Endometrial microvascular endothelial cells (primary cell): ENCODE data around the gene CASZ1. TPM values are rescaled to one million over a fixed set of nuclear protein-coding genes. Genes with fewer than 3 reads are reported as not detected.

ENCODE experiments used
- in situ Hi-C: cut with HindIII; loops from 2 replicates; pipeline ENCODE4 v1.10.0; 2017; ENCODE audit warnings: low sequenced_read_pairs, low pct_unique_long_range_greater_than_20kb; ENCODE audit errors: inconsistent ontology term
- total RNA-seq: library from RNA; depleted of rRNA; stranded (reverse); fragments of >200 nt; gene quantifications from one replicate; pipeline ENCODE4 v1.2.3, GENCODE V29; 2015; ENCODE audit errors: inconsistent ontology term

CASZ1 gene
- total RNA-seq, 1 donor from 2014 or later: 8.5 TPM

DNA sequence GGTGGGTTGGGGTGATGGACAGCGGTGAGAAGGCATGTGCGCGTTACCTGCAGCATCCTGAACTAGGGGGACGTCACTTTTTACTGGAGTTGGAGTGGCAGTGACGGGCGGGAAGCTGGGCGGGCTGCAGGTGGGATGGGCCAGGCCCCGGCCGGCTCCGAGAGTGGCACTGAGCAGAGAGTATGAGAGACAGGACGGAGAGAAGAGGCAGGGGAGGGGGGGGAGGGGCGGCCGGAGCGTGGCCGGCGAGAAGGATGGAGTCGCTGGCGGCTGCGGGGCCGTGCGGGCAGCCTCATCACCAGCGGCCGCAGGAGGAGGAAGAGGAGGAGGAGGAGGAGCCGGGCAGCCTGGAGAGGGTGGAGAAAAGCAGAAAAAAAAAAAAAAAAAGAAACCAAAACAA is 154.5 kb downstream of the CASZ1 start:
- in situ Hi-C loops: no loop called here

DNA sequence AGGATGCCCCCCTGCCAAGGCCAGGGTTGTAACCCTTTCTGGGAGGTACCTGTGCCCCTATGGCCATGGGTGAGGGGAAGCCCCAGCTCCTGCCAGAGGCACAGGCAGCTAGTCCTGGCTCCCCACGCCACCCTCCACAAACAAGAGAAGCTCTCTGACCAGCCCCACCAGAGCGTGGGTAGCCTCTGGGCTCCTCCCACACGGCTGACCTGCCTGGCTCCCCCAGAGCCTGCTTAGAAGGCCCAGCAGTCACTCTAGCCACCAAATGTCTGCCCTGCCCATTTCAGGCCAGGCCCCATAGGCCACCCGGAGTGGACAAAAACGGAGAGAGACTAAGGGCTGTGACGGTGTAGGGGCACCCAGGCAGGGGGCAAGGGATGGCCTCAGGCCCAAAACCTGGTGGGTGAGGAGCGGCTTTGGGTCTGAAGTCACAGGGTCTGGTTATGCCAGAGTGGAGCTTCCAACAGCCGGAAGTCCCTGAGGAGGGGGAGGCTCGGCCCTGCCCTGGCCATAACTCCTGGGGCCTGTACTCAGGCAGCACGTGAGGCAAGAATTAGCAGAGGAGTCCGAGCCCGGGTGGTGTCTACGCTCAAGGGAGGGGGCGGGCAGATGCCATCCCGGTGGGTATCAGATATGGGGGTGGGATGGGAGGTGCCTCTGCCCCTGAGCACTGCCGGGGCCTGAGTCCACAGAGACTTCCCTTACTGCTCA is 155.4 kb downstream of the CASZ1 start:
- in situ Hi-C loops: no loop called here

DNA sequence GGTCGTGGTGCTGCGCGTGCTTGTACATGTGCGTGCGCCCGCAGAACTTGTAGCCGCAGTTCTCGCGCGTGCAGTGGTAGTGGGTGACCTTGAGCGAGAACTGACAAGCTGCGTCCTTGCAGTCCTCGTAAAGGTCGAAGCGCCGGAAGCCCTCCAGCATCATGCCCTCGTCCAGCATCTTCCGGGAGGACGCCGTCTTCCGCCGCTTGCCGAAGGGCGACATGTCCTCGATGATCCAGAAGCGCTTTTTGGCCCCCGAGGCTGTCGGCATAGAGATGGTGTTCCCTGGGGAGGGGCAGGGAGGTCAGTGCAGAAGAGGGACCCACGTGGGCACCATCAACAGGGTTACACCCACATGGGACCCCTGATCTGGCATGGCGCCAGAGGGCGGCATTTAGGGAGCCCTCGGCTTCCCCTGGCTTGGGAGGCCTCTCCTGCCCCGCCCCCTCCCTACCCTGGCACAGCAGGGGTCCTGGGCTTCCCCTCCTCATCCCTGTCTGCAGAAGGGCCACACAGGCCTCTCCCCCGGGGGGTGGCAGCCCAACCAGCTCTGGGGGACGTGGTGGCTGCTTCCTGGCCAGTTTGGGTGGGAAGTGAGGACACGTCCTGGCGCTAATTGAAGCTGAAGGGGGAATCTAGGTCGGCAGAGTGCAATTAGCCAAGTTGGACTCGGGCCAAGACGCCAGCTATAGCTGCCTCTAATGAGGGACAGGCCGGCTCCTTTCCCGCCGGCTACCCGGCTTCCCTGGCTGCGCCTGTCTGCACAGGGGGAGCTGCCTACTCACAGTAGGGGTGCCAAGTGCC is 156.5 kb downstream of the CASZ1 start:
- in situ Hi-C loops: no loop called here

DNA sequence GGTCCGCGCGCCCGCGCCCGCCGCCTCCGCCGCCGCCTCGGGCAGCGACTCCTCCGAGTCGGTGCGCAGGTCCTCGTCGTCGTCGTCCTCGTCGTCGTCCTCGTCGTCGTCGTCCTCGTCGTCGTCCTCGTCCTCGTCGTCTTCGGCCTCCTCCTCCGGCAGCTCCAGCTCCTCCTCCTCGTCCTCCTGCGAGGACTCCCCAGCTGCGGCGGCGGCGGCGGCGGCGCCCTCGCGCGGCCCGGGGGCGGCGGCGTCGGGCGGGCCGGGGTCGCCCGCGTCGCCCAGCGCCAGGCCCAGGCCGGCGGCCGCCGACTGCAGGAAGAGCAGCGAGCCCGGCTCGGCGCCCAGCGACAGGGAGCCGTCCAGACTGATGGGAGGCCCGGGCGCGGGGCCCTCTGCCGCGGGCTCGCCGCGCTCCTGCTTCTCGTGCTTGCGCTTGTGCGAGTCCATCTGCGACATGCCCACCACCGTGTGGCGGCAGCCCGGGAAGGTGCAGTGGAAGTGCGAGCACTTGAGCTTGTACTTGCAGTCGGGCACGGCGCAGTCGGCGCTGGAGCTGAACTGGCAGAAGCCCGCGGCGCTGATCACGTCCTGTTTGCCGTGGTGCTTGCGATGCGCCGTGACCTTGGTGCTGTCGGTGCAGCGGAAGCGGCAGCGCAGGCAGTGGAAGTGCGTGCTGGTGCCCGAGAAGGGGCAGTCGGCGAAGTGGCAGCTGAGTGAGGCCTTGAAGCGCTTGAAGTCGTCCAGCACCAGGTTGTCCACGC is 157.3 kb downstream of the CASZ1 start:
- in situ Hi-C loops: no loop called here

DNA sequence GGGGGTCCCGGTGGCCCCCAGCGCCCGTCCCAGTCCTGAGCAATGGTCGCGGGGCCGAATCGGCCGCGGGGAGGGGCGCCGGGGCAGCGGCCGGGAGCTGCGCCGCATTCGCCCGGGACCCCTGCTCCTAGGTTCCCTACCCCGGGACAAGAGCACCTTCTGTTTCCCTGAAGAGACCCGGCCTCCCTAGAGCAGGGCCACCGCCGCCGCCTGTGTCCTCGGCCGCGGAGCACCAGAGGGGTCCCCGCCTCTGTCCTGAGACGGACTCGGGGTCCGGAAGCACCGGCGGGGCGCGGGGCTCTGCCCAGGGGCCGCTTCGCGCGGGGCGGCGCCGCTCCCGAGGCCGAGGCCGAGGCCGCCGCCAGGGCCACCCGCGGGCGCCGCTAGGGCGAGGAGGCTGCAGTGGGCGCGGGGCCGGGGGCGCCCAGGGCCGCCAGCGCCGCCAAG is 157.9 kb downstream of the CASZ1 start:
- in situ Hi-C loops: no loop called here

DNA sequence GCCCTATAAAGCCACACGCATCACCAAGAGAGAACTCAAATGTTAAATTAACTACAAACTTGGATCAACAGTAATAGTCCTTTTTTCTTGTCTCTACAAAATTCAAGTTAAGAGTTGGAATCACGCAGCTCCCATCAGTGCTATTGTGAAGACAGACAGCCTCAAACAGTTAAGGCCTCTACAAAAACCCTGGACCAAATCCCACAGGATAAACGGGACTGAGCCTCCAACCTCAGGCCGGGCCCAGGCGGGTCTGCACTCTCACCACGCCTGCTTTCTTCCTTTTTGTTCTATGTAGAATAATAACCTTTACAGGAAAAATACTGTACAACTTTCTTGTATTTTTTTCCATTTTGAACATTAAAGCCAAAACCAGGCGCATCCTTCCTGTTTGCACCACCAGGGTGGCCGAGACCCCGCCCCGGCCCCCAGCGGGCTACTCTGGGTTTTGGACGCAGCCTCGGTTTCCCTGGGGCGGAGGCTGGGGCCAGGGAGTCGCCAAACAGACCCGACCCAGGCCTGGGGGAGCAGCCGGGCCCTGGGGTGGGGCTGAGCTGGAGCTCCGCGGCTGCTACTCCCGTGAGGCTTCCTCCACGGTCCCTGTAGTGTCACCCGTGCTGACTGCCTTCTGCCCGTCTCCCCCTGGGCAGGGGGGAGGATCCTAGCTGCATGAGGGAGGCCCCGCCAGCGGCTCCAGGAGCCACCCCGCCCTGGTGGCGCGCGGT is 158.4 kb downstream of the CASZ1 start:
- in situ Hi-C loops: no loop called here

DNA sequence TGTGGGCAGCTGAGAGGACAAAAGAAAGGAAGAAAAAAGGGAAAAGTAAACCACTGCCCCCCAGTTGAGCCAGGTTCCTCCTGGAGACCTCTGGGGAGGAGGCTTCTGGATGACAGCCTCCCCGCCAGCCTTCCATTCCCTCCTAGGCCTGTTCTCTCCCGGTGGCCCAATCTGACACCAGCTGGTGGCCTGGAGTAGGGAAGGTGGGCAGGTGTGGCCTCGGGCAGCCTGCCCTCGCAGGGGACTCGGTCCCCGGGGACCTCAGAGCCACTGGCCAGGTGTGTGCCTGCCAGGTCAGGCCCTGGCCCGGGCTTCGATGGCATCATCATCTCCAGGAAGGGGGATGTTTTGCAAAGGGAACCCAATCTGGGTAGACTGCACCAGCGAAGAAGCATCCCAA is 159.0 kb downstream of the CASZ1 start:
- in situ Hi-C loops: no loop called here

DNA sequence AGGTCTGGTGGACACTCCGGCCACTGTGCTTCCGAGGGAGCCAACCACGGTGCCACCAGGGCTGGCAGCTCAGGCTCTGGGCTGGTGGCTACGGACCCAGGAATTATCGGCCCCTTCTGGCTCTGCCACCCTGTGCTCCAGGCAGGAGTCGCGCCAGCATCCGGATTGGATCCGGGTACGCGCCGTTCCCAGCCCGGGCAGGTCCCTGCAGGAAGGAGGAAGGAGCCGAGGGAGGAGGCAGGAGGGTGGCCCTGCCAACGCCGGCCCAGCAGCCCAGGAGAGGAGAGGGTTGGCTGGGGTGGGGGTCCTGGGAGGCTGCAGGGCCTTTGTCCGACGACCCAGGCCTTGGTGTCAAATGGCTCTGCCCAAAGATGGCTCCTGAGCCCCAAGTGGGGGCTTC is 160.5 kb downstream of the CASZ1 start:
- in situ Hi-C loops: no loop called here

DNA sequence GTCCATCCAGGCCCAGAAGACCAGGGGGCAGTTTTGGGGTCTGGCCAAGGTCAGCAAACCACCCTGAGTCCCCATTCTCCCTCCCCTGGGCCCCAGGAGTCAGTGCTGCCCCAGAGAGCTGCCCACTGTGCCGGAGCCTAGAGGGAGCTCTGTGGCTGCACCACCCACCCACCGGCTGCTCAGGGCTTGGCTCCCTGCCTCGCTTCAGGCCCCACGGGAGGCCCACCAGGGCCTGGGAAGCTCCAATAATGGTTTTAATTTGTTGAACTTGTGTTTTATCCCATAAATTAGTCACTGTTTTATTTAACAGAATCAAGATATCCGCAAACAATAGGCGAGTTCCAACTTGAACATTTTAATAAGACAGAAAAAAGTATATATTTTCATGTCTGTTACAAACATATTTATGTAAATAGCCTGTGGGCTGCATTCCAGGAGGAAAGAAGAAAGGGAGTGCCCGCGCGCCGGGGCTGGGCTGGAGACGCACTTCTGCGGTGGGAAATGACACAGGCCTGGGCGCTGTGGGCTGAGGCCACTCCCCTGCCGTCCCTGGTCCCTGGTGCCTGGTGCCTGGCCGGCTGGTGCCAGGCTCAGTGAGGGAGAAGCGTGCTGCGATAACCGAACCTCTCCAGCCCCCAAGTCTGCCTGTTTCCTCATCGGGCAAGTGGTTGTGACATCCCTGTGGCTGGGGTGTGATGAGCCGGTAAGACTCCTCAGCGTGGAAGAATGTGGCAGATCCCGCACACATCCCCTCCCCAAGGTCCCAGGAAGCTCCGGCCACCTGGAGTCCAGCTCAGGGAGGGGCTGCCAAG is 161.2 kb downstream of the CASZ1 start:
- in situ Hi-C loops: no loop called here

DNA sequence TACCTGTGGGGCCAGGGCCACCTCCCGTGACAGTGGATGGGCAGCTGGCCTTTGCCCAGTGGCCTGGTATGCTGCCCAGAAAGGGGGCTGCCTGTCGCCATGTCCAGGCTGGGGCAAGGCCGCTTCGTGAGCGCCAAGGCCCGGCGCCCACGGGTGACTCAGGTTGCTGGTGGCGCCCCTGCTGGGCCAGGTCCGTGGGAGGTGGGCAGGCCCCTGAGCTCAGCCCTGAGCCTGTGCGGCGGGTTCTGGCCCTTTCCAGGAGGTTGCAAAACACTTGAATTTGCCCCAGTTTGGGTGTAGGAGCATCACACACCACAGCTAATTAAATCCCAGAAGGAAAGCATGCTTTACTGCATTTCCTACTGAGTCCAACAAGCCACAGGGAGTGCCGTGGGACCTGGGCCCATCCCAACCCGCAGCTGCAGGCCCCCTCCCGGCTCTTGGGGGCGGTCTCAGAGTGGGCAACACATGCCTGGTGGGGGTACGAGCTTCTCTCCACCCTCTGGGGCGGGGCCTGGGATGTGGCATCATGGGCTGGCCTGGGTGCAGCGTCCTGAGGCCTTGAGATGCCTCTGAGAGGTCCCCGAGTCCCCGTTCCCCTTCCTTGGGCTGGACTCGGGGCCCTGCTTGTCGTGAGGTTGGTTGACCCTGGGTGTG is 161.9 kb downstream of the CASZ1 start:
- in situ Hi-C loops: no loop called here

DNA sequence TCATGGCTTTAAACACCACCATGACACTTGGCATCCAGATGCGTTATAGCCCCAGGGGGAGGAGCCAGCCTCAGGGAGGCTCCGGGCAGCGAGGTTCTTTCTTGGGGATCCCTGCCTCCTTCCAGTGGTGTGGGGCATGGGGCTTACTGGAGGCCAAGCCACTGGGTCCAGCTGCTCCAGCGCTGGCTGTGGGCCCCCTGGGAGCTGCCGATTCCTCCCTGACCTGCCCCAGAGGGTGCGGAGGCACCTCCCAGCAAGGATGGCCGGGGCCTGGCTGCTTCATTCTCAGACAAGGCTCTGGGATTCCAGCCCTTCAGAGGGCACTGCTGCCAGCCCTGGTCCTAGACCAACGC is 162.4 kb downstream of the CASZ1 start:
- in situ Hi-C loops: no loop called here

DNA sequence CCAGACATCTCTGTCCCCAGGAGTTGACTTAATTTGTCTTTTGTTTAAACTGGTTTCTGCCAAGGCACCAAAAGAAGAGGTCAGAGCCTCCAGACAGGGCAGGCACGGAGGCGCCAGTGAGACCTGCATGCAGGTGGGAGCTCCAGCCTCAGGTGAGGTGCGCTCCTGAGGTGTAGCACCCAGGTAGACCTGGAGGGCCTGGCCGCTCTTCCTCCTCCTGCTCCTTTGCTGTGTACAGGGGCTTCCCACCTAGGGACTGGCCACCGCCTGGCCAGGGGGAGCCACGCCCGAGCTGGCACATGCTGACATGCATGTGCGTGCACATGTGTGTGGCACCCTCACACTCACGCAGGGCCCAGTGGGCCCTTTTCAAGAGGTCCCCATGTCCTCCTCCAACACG is 163.0 kb downstream of the CASZ1 start:
- in situ Hi-C loops: no loop called here

DNA sequence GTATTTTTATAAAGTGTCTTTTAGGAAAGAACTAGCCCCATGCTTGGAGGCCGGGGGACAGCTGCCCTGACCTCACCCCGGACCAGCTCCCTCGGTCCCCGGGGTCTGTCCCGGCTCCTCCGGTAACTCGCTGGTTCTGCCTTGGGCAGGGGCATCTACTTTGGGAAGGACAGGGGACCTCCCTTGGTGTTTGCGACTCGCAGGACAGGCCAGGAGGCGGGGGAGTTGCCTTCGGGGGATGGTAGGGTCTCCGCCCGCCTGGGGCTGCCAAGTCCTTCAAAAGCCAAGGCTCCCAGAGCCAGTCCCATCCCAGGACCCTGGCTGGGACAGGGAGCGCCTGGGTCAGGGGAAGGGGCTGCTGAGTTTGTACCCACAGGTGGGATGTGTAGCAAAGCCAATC is 163.8 kb downstream of the CASZ1 start:
- in situ Hi-C loops: no loop called here

DNA sequence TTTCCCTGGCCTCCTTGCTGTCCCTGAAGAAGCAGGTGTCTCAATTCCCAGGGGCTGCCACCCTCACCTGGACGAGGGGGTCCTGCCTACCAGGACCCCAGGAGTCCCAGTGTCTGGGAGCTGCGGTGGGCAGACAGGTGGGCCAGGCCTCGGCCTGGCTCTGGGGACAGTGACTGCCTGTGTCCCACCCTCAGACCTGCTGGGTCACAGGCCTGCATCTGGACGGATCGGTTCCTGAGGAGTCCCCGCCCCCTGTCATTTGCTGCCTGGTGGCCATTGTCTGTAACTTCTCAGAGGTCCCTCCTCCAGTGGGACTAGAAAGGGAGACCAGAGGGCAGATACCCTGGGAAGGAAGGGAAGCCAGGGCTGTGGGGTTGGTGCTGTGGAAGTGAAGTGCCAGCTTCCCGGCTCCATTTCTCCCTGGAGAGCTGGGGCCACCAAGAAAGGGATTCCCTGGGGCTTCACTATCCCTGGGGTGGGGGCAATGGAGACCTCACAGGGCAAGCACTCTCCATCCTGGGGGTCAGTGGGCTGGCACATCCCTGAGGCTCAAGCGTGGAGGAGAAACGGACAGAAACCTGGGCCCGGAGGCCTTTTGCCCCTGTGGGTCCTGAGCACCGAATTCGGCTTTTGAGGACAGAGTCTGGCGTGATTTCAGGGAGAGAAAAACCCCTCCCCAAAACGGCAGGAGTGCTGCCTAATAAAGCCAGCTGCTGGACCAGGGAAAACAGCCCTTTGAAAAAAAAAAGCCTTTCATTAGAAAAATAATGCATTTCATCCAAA is 164.4 kb downstream of the CASZ1 start:
- in situ Hi-C loops: no loop called here

DNA sequence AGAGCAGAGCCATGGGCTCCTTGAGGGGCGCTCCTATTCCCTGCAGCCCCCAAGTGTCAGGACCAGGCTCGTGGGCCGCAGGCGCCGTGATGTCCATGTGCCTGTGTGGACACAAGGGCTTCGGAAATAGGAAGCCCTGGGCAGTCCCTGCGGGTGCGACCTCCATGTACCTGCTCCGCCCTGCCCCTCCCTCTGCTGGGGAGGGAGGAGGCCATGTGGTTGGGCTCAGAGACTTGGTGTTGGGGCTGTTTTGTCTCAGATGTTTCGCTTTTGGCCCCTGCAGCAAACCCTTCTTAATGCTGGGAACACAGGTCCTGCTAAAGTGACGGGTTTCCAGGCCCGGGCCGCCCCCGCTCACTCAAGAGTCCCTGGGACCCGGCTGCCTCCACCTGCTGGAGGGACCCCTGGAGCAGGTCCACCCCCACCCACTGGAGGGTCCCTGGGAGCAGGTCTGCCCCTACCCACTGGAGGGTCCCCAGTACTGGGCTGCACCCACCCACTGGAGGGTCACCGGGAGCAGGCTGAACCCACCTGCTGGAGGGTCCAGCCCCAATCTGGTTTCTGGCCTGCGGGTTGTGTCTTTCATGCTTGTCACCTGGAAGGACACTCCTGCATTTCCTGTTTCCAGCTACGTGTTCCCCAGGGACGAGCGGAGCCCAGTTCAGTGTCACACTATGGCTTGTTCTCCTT is 165.2 kb downstream of the CASZ1 start:
- in situ Hi-C loops: no loop called here

DNA sequence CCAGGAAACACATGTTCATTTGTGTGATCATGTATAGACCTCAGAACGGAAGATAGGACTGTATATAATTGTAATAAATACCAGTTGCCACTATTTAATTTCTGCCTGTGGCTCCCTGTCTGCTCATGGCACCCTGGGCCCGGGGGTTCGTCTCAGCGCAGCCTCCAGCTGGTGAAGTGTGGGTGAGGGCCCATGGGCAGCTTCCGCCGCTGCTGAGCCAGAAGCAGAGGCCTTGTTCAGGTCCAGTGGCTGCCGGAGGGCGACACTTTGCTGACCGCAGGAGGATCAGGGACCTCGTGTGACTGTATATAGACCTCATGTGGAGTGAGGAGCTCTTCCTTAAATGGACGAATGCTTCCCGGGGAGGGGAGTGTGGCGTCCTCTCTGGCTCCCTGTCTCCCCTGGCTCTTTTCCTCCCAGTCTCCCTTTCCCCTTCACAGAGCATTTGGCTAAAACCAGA is 165.8 kb downstream of the CASZ1 start:
- in situ Hi-C loops: no loop called here
